GM19455 (cell line): Measurements from ENCODE around the gene SPATS2.

Experiments
- ATAC-seq: cut with Tn5 transposase; IDR thresholded peaks from one replicate; pipeline ENCODE4 v1.9.1; 2021; ENCODE audit not compliant: unreplicated experiment

Gene SPATS2

GRCh38 chr12:49567611-49568441, 200.6 kb downstream of the SPATS2 start, which contains the start of gene MCRS1:
Gene MCRS1 (minus strand): TSS chr12:49568142. CDS start chr12:49566731, 1,411 bp downstream.
- ATAC-seq: peak; percentile 83

GRCh38 chr12:49568442-49569162, 201.3 kb downstream of the SPATS2 start:
- ATAC-seq: peak; percentile 5
